ENCODE results near the gene SARM1. TPM values are rescaled to one million over a fixed set of nuclear protein-coding genes. Genes with fewer than 3 reads are reported as not detected.

SARM1 gene
- total and polyA plus RNA-seq, 2 of the 8 experiments (the other 6 are each of a cell fraction or from before 2014, with no cell fraction given): 5.8 to 9.2 TPM

DNA sequence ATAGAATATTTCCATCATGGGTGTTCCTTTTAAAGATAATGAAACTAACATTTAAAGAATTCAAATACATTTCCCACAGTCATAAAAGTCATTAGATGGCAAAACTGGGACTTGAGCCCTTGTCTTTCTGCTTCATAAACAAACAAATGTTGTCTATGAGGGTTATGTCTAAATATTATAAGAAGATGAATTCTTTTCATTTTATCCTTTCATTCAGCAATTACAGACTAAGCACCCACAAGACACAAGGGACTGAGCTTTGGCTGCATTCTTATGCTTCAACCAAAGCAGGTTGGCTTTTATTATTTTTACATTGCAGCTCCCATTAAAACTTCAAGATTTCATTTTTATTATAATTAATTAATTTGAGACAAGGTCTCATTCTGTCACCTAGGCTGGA lies 14.9 kb downstream of the SARM1 start:
- H2AFZ ChIP-seq (ENCODE audit: low read length): no peak overlapping the region
- no peak overlapping the region for H3K56ac ChIP-seq (replicated peaks; ENCODE audit: insufficient read length, low read depth, low read length)
- 0 out of 8 replicates have a peak, but pooled peaks cover 0 to 3% (median 0%) of the 10 kb centered on the region in 4 experiments for H3K36me3 ChIP-seq (ENCODE audit: control insufficient read depth in 2 of 4, insufficient read depth in 4 of 4, low read length in 3 of 4)
- H3K4ac ChIP-seq (replicated peaks; ENCODE audit: insufficient read length, low read depth, low read length): no peak overlapping the region
- H2BK5ac ChIP-seq (ENCODE audit: low read depth, low read length): no peak overlapping the region
- H3K4me2 ChIP-seq (ENCODE audit: insufficient read depth in 1 of 2, low read depth in 2 of 2, low read length in 2 of 2): no peak overlapping the region
- no peak overlapping the region for H4K5ac ChIP-seq (ENCODE audit: insufficient read length, low read depth, low read length)
- H2AK5ac ChIP-seq (ENCODE audit: low read depth, low read length): no peak overlapping the region
- H3K4me1 ChIP-seq (replicated peaks in 1 of 4; ENCODE audit: control insufficient read depth in 3 of 4, insufficient read depth in 4 of 4, low read length in 3 of 4): peaks cover 0 to 13% (median 6%) of the 10 kb centered on the region in 4 experiments; a peak in 4 of 7 replicates
- H4K20me1 ChIP-seq (replicated peaks in 1 of 2; ENCODE audit: control insufficient read depth in 1 of 2, insufficient read depth in 2 of 2, low read length in 2 of 2): peaks cover 0 to 2% of the 10 kb centered on the region in 2 experiments
- no peak for DNase-seq (ENCODE audit: low read depth in 1 of 2, low spot score in 2 of 2)
- H2BK120ac ChIP-seq (replicated peaks; ENCODE audit: low read depth, low read length): no peak overlapping the region
- no peak overlapping the region for H3K14ac ChIP-seq (ENCODE audit: insufficient read length)
- H3K9me3 ChIP-seq (ENCODE audit: insufficient read depth in 2 of 2, low read depth in 1 of 2, low read length in 1 of 2): no peaks in the 10 kb centered on the region
- no peaks in the 10 kb centered on the region for H3K79me2 ChIP-seq (ENCODE audit: control insufficient read depth in 1 of 2, insufficient read depth in 2 of 2, low read length in 2 of 2)
- no peak overlapping the region for H4K8ac ChIP-seq (ENCODE audit: extremely low read depth, insufficient read depth, low read length)
- no peak overlapping the region for H2BK20ac ChIP-seq (ENCODE audit: low read length)
- H2BK12ac ChIP-seq (ENCODE audit: low read depth, low read length): no peak overlapping the region
- H3K18ac ChIP-seq (ENCODE audit: extremely low read depth, low read length): no peak overlapping the region
- no peak overlapping the region for H3K23ac ChIP-seq (ENCODE audit: insufficient read length)
- H3K27me3 ChIP-seq (replicated peaks in 1 of 4; ENCODE audit: control insufficient read depth in 3 of 4, extremely low read depth in 1 of 4, insufficient read depth in 3 of 4, low read length in 3 of 4): peaks cover 31 to 49% (median 42%) of the 10 kb centered on the region in 4 experiments
- peaks cover 13% of the 10 kb centered on the region for H3K23me2 ChIP-seq (ENCODE audit: low read depth, low read length)
- no peak overlapping the region for H4K91ac ChIP-seq (replicated peaks; ENCODE audit: insufficient read length, low read length)
- no peak overlapping the region for H3K27ac ChIP-seq (ENCODE audit: low read depth, low read length)
- no peak for FAIRE-seq
- POLR2A ChIA-PET (ENCODE audit: partially characterized antibody): interaction anchor here (12.7 kb wide), 1 partner anchor 16 kb away, joined by 135 read pairs; the partner anchor contains the start of gene SLC46A1
- CTCF ChIA-PET (ENCODE audit: partially characterized antibody): interaction anchor here (0.9 to 14.7 kb wide), 4 partner anchors 19 to 153 kb away, joined by 4 to 142 read pairs (median 6); no protein-coding TSS in a partner anchor
- H3K9ac ChIP-seq (replicated peaks in 1 of 4; ENCODE audit: extremely low read depth in 1 of 4, low read depth in 3 of 4, low read length in 3 of 4): no peak overlapping the region
- H3K79me1 ChIP-seq (ENCODE audit: low read depth, low read length): no peaks in the 10 kb centered on the region
- no peak overlapping the region for H3K4me3 ChIP-seq (ENCODE audit: extremely low read depth in 1 of 4, insufficient read depth in 2 of 4, low read depth in 3 of 4, low read length in 4 of 4)
- H2BK15ac ChIP-seq (ENCODE audit: low read length): no peak overlapping the region
- TF ChIP-seq SP1 (IDR thresholded peaks at IDR 0.05; ENCODE audit: low read depth, low read length): no peak
- TF ChIP-seq CBX5 (IDR thresholded peaks at IDR 0.05; ENCODE audit: low read depth, low read length): no peak
- no peak for TF ChIP-seq KDM1A (IDR thresholded peaks at IDR 0.05; ENCODE audit: borderline replicate concordance, low read length)
- TF ChIP-seq EZH2 (IDR thresholded peaks at IDR 0.05; ENCODE audit: low read depth, low read length, severe bottlenecking): no peak
- no peak for TF ChIP-seq SIX5 (IDR thresholded peaks at IDR 0.05; ENCODE audit: low read depth, low read length)
- no peak for TF ChIP-seq GTF2F1 (IDR thresholded peaks at IDR 0.05; ENCODE audit: borderline replicate concordance, low read depth, low read length)
- TF ChIP-seq POLR2AphosphoS5 (IDR thresholded peaks at IDR 0.05; ENCODE audit: low read depth, low read length): no peak
- TF ChIP-seq TBP (IDR thresholded peaks at IDR 0.05; ENCODE audit: low read depth, low read length): no peak
- no peak for TF ChIP-seq RBBP5 (IDR thresholded peaks at IDR 0.05; ENCODE audit: borderline replicate concordance, low read depth, low read length)
- TF ChIP-seq BRCA1 (IDR thresholded peaks at IDR 0.05; ENCODE audit: low read depth, low read length): no peak
- no peak for TF ChIP-seq TAF7 (optimal IDR thresholded peaks at IDR 0.05; ENCODE audit: borderline replicate concordance, low read depth, low read length)
- TF ChIP-seq SAP30 (IDR thresholded peaks at IDR 0.05; ENCODE audit: insufficient read depth, insufficient replicate concordance, low read length): no peak
- TF ChIP-seq RXRA (IDR thresholded peaks at IDR 0.05; ENCODE audit: insufficient read depth, low read depth, low read length): no peak
- TF ChIP-seq KDM5A (IDR thresholded peaks at IDR 0.05; ENCODE audit: low read length): no peak
- TF ChIP-seq PHF8 (conservative IDR thresholded peaks at IDR 0.05; ENCODE audit: low read depth, low read length): no peak

Data from H1 (cell line).